ENCODE data around the gene MRAP. TPM values are rescaled to one million over a fixed set of nuclear protein-coding genes. Genes with fewer than 3 reads are reported as not detected.

The MRAP gene
- total and polyA plus RNA-seq, 2 donors (not counting 1 experiment from before 2014, with no cell fraction given): not detected

GRCh38 chr21:32359719-32360260, 61.1 kb downstream of the MRAP start:
- no peak overlapping the region for H3K27ac ChIP-seq (ENCODE audit: low read length in 2 of 2)
- no peaks in the 10 kb centered on the region for H4K20me1 ChIP-seq (ENCODE audit: control insufficient read depth, insufficient read depth, low read length, poor library complexity, severe bottlenecking)
- H3K9me3 ChIP-seq (ENCODE audit: control extremely low read depth in 1 of 3, control insufficient read depth in 2 of 3, insufficient read depth in 1 of 3, low read length in 2 of 3): no peaks in the 10 kb centered on the region
- 97% methylated on average over 7 of the region's 7 CpGs for WGBS (ENCODE audit: insufficient coverage)
- H3K79me2 ChIP-seq (ENCODE audit: control insufficient read depth, insufficient read depth, low read length): no peaks in the 10 kb centered on the region
- no peak overlapping the region for H3K9ac ChIP-seq (ENCODE audit: low read length)
- no peak overlapping the region for H3K4me3 Mint-ChIP-seq
- intact Hi-C loops (cut with micrococcal nuclease): no loop called here
- ChIA-PET CTCF (interaction anchor here (0.7 kb wide), 1 partner anchor 21 kb away, joined by 3 read pairs; no protein-coding TSS in a partner anchor), POLR2A (no interaction called here)
- H3K27me3 ChIP-seq (replicated peaks in 1 of 4; ENCODE audit: control extremely low read depth in 1 of 4, control insufficient read depth in 3 of 4, insufficient read depth in 4 of 4, low read length in 3 of 4): no peaks in the 10 kb centered on the region
- H3K36me3 ChIP-seq (replicated peaks in 1 of 2; ENCODE audit: control extremely low read depth in 1 of 2, control insufficient read depth in 1 of 2, extremely low read depth in 1 of 2, insufficient read depth in 2 of 2, low read length in 1 of 2): peaks cover 0 to 87% of the 10 kb centered on the region in 2 experiments
- no peaks in the 10 kb centered on the region for H3K4me1 Mint-ChIP-seq
- H3K9me3 Mint-ChIP-seq (ENCODE audit: insufficient read depth): no peaks in the 10 kb centered on the region
- H3K4me1 ChIP-seq (ENCODE audit: control insufficient read depth in 2 of 2, insufficient read depth in 2 of 2, low read length in 2 of 2): no peaks in the 10 kb centered on the region
- H3K27me3 Mint-ChIP-seq: no peaks in the 10 kb centered on the region
- TF ChIP-seq EZH2 (IDR thresholded peaks at IDR 0.05; ENCODE audit: borderline replicate concordance, insufficient read depth, low read depth, low read length, poor library complexity, severe bottlenecking) (no peak), CTCF (IDR thresholded peaks at IDR 0.05) (no peak)
- H3K4me2 ChIP-seq (replicated peaks; ENCODE audit: low read depth, low read length, poor library complexity, severe bottlenecking): no peak overlapping the region
- DNase-seq (no peak), ATAC-seq (ENCODE audit: low read depth) (no peak)
- H2AFZ ChIP-seq (ENCODE audit: insufficient read depth, low read depth, low read length, poor library complexity, severe bottlenecking): no peak overlapping the region
- H3K4me3 ChIP-seq (ENCODE audit: control extremely low read depth in 1 of 5, extremely low read depth in 1 of 5, insufficient read depth in 1 of 5, low read depth in 2 of 5, low read length in 4 of 5): no peak overlapping the region
- H3K27ac Mint-ChIP-seq: no peak overlapping the region

- Histone ChIP-seq H3K27ac (ENCODE audit: low read length in 2 of 2) (no peak overlapping the region), H2AFZ (ENCODE audit: insufficient read depth, low read depth, low read length, poor library complexity, severe bottlenecking) (no peak overlapping the region), H4K20me1 (ENCODE audit: control insufficient read depth, insufficient read depth, low read length, poor library complexity, severe bottlenecking) (no peaks in the 10 kb centered on the region), H3K79me2 (ENCODE audit: control insufficient read depth, insufficient read depth, low read length) (no peaks in the 10 kb centered on the region), H3K4me1 (ENCODE audit: control insufficient read depth in 2 of 2, insufficient read depth in 2 of 2, low read length in 2 of 2) (no peaks in the 10 kb centered on the region), H3K4me3 (ENCODE audit: control extremely low read depth in 1 of 5, extremely low read depth in 1 of 5, insufficient read depth in 1 of 5, low read depth in 2 of 5, low read length in 4 of 5) (no peak overlapping the region), H3K36me3 (replicated peaks in 1 of 2; ENCODE audit: control extremely low read depth in 1 of 2, control insufficient read depth in 1 of 2, extremely low read depth in 1 of 2, insufficient read depth in 2 of 2, low read length in 1 of 2) (peaks cover 0 to 89% of the 10 kb centered on the region in 2 experiments), H3K27me3 (replicated peaks in 1 of 4; ENCODE audit: control extremely low read depth in 1 of 4, control insufficient read depth in 3 of 4, insufficient read depth in 4 of 4, low read length in 3 of 4) (no peaks in the 10 kb centered on the region), H3K9ac (ENCODE audit: low read length) (no peak overlapping the region), H3K4me2 (replicated peaks; ENCODE audit: low read depth, low read length, poor library complexity, severe bottlenecking) (no peak overlapping the region), H3K9me3 (ENCODE audit: control extremely low read depth in 1 of 3, control insufficient read depth in 2 of 3, insufficient read depth in 1 of 3, low read length in 2 of 3) (no peaks in the 10 kb centered on the region)
- 99% methylated on average over 5 of the region's 5 CpGs for WGBS (ENCODE audit: insufficient coverage)
- TF ChIP-seq EZH2 (IDR thresholded peaks at IDR 0.05; ENCODE audit: borderline replicate concordance, insufficient read depth, low read depth, low read length, poor library complexity, severe bottlenecking) (no peak), CTCF (IDR thresholded peaks at IDR 0.05) (no peak)
- H3K27me3 Mint-ChIP-seq: no peaks in the 10 kb centered on the region
- ChIA-PET POLR2A (no interaction called here), CTCF (no interaction called here)
- H3K4me3 Mint-ChIP-seq: no peak overlapping the region
- no peaks in the 10 kb centered on the region for H3K4me1 Mint-ChIP-seq
- ATAC-seq (ENCODE audit: low read depth) (no peak), DNase-seq (no peak)
- intact Hi-C loops (cut with micrococcal nuclease): no loop called here
- H3K9me3 Mint-ChIP-seq (ENCODE audit: insufficient read depth): no peaks in the 10 kb centered on the region
- H3K27ac Mint-ChIP-seq: no peak overlapping the region
These were observed 61.8 kb downstream of the MRAP start for GRCh38 chr21:32360401-32360975.

All from B cell (primary cell).